NCI-H187 (cell line): ENCODE measurements around the gene PEX11B.

Source experiments
- DNase-seq, 2 experiments: peaks; one replicate each; lab custom pipeline; 2025; lab: John Stamatoyannopoulos, UW

The PEX11B gene

DNA sequence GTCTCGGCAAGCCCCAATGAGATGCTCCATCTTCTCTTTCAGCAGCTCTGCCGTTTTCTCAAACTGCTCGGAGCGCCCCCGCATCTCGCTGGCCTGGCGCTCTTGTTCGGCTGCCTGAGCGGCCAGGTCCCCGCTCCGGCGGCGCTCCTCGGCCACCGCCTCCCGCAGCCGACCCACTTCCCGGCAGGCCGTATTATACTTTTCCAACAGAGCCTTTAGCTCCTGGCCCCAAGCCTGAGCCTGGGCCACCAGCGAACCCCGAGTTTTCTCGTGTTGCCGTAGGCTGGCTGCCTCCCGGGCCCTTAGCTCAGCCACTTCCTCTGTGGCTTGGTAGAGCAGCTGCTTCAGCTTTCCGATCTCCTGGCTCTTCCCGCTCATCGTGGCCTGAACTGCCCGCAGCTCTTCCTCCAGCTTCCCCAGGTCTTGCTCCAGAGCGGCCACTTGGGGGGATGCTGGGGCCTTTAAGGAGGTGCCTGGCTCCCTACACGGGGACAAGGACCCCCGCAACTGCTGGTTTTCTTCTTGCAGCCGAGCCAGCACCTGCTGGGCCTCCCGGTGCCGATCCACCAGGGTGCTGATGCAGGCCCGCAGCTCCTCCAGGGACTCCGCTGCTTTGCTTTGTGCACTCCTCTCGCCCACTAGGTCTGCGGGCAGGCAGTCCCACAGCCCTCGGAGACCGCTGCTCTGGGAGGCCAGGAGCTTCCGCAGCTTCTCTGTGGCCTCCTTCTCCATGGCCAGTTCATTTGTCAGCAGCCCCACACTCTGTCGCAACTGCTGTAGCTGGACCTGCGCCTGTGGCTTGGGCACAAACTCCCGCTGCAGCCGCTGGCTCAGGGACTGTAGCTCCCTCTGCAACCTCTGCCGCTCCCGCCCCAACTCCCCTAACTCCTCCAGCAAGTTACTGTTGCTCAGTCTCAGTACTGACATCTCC lies 46.3 kb downstream of the PEX11B start:
- no peak for DNase-seq

DNA sequence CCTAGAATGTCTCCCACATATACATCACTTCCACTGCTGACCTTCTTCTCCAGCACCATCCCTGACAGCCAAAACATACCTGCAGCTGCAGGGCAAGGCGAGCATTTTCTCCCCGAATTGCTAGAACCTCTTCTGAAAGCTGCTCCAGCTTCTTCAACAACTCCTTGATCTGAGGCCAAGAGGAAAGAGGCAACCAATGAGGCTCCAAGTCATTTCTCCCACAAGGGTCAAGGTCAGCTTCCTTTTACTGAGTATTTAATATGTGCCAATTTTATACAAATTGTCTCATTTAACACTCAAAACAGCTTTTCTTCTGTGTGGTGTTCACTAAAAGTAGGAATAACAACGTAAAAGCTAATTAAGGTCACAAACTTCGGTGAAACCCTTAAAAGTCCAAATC lies 50.3 kb downstream of the PEX11B start:
- no peak for DNase-seq

DNA sequence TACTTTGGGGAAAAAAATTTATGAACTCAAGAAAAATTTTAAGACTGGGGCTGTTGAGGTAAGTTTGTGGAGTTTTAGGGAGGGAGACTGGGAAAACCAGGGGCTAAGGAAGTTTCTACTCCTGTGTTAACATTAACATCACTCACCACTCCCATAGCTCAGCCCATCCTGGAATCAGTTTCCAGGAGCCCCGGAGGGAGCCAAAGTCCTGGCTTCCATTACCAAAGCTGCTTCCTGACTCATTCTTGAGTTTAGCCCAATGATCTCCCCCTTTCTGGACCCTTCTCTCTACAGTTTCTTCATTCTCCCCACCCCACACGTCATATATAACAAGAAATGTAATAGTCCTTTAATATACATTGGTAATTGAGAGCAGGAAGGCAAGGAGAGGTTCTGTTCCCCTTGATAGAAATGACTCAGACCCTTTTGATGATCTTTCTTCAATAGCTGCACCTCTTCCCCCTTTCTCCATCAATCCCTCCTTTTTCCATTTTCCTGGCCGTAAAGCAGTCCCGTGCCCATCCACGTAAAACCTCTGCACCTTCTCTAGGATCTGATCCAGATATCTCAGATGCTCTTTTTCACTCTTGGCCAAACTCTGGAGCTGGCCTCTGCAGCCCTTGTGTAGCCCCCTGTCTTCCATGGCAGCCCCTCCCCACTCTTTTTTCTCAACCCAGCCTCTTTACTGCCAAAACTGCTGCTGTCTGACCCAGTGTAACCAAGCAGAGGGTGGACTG lies 55.1 kb downstream of the PEX11B start:
- DNase-seq: no peak
